ENCODE results near the gene OTOS. TPM values are rescaled to one million over a fixed set of nuclear protein-coding genes. Genes with fewer than 3 reads are reported as not detected.

Gene OTOS
- polyA plus RNA-seq, 1 donor = not detected

GRCh38 chr2:240153418-240153817, 13.0 kb upstream of the OTOS start:
- no peak for DNase-seq

DNA sequence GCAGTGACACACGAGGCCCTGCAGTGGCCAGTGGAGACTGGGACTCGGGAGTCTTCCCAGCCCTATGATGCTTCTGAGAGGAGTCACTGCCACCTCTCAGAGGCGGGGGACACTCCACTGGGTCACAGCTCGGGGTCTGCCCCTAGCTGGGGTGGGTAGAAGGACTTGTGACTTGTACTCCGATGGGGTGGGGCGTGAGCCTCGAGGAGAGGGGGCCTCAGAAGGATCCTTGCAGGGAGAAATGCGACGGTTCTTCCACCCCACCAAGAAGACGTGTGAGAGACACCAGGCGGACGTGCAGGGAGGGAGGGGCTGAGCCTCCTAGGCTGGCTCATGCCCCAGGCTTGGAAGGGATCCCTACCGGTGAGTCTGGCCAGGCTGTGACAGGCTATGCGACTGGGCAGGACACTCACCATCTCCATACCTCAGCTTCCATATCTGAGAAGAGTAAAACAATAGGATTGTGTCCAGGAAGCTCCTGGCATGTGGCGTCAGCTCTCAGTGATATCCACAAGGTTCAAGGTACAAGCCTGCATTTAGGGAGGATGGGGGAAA, 11.1 kb upstream of the OTOS start:
- no peak for DNase-seq

DNA sequence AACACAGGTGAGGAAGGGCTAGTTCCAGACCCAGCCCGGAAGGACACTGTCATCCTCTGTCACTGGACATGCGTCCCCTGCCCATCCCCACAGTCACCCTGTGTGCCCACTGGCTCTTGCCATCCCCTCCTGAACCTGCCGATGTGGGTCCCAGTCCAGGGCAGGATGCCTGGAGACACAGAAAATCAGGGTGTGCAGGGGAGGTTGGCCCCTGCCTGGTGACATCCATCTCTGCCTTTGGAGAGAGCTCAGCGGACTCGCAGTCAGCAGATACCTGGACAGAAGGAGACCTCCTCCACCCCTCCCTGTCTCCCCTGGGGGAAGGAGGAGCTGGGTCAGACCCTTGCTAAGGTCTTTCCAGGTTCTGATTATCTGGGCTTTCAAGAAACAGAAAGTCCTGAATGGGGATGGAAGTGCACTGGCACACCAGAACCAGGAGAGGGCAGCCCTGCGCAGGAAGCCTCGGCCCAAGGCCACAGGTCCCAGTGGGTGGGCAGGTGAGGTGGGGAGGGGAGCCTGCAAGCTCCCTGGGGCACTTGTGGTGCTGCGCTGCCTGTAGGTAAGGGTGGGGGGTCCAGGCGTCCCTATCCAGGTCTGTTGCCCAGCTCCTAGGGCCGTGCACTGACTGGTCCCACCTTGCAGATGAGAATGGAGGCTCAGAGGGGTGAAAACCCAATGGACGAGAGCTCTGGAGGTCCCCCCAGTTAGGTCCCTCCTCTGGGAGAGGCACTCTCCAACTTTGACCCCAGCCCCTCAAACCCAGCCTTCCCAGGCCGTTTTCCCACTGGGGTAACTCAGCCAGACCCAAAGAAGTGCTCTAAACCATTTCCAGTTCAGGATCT, 9.7 kb upstream of the OTOS start:
- no peak for DNase-seq

- DNase-seq = no peak
Measured at GRCh38 chr2:240147911-240148587, 7.6 kb upstream of the OTOS start.

- DNase-seq = no peak
Measured at GRCh38 chr2:240147382-240147781, 6.9 kb upstream of the OTOS start.

- DNase-seq = no peak
Measured at GRCh38 chr2:240146627-240147278, 6.3 kb upstream of the OTOS start.

DNA sequence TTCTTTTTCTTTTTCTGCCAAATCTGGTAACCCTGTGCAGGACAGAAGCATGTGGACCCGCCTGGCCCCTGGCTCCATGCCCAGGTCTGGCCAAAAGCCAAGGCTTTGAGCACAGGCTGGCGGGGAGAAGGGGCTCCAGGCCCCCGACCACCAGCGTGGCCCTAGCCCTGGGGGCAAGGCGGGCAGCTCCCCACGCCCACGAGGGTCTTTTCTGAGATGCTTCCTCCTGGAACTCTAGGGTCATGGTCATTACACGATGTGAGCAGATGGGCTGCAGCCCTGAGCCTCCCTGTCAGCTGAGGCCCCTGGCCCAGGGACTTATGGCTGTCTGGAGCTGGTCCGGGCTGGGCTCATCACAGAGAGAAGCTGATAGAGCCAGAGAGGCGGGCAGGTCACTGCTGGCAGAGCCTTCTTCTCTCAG, 5.7 kb upstream of the OTOS start:
- DNase-seq = no peak

- no peak for DNase-seq
Measured at GRCh38 chr2:240145461-240145860, 5.0 kb upstream of the OTOS start.

GRCh38 chr2:240144649-240145261, 4.3 kb upstream of the OTOS start:
- DNase-seq = no peak

- no peak for DNase-seq
Measured at GRCh38 chr2:240143801-240144648, 3.6 kb upstream of the OTOS start.

DNA sequence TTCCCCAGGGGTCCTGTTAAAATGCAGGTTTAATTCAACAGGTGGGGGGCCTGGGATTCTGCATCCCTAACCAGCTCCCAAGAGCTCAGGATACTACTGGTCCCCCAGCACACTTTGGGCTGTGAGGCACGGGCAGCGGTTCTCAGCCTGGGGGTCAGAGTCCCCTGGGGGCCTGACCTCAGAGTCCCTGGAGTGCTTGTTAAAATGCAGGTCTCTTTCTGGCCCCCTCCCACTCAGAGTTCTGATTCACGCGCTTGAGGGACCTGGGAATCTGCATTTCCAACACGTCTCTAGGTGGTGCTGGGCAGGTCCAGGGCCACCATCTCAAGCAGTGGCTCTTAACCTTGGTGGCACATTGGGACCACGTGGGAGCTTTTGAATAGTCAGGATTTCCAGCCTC, 2.8 kb upstream of the OTOS start:
- no peak for DNase-seq

DNA sequence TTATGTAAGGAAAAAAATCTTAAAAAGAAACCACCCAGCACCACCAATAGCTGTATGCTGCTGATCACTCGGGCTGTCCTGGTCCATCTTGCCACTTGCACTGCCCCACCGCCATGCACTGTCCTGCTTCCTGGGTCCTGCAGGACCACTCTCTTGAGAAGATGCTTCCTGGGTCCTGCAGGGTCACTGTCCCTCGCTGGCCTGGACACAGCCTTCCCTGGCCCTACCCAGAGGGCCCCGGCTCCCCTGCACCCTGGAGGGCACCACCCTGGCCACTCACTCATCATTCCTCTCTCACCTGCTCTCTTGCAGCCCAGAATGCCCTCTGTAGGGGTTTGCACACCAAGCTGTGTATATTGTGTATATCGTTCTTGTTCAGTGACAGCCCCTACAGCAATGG, 2.4 kb upstream of the OTOS start:
- no peak for DNase-seq

GRCh38 chr2:240142256-240142775, 1.9 kb upstream of the OTOS start:
- no peak for DNase-seq

DNA sequence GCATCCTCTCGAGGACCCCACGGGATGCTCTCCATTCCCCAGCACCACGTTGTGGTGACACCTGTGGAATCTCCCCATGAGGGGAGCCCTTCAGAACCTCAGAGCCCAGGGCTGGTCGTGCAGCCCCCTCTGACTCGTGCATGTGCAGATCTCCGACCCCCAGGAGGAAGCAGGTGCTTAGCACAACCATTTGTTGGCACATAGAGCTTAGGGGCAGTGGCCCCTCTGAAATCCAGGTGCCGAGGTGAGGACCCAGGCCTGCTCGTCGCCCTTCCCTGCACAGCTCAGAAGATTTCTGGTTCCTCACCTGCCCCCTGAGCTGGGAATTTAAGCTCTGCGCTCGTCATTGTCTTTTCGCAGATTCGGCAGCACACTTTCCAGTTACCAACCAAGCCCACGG, 1.3 kb upstream of the OTOS start:
- DNase-seq = no peak

GRCh38 chr2:240140920-240141319, 462 bp upstream of the OTOS start:
- no peak for DNase-seq

DNA sequence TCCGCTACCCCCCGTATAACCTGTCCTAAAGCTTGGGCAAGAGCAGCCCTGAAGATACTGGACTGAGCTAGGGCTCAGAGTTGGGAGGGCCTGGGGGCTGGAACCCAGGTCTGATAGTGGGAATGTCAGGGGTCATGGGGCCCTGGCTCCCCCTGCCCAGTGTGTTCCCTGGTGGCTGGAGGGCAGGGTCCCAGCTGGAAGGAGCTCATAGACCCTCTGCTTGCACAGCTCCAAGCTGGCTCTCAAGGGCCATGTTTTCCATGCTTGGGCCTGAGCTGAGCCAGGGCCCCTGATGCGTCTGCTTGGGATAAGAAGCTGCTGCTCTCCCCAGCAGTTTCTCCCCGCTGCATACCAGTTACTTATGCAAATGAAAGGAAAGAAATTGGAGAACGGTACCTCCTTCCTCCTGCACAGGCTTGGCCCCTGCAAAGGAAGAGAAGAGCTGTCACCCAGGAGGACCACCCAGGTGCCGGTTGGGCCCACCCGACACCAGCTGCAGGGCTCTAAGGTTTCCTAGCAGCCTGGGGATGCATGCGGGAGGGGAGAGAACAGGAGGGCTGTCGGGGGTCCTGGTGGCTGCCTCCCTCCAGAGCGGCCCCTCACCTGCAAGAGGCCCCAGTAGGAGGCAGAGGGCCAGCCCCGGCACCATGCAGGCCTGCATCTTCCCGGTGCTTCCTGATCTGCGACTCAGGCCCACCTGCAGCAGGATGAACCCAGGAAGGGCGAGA, 628 bp downstream of the OTOS start:
- no peak for DNase-seq

- DNase-seq = no peak
Measured at GRCh38 chr2:240139011-240139441, 1.4 kb downstream of the OTOS start.

- no peak for DNase-seq
Measured at GRCh38 chr2:240138254-240138984, 2.0 kb downstream of the OTOS start.

DNA sequence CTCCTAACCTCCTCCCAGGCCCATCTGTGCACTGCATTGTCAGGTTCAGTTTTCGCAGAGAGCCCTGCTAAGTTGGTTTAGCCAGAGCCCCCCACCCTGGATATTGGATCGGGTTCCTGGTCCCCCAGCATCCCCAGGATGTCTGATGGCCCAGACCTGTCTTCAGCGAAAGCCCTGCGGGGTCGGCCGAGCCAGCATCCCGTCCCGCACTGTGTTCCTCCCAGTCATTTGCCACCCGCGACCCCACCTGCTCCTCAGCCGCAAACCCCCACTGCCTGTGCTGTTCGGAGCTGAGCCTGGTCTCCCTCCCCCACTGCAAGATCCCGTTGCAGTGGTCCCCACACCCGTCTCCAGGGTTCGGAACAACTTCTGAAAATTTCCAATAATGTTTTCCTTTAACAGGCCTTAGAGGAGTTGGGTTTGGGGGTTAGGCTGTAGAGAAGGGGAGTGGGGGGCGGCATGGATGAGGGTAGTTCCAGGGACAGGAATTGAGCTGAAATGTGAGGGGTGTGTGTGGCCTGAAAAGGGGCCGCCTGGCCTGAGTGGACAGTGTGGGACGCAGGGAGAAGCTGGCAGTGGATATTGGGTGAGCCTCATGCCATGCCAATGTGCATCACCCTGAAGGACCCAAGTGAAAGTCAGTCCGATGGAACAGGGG, 2.7 kb downstream of the OTOS start:
- DNase-seq = no peak

All from left kidney (tissue), 2 donors.